22Rv1 (cell line): Measurements from ENCODE around the gene TP53I11.

Experiments
- H3K27ac ChIP-seq: fragments of 450-650 bp; 2 replicates; pipeline ENCODE4 v1.5.1; 2017
- ZFX ChIP-seq: fragments of 450-650 bp; IDR thresholded peaks from 2 replicates; pipeline ENCODE4 v1.6.1; 2017; ENCODE audit warnings: antibody characterized with exemption, borderline replicate concordance
- TF ChIP-seq, protein P1 (sequence below): fragments of 450-650 bp; IDR thresholded peaks from 2 replicates; pipeline ENCODE4 v1.5.1; 2017; ENCODE audit warnings: mild to moderate bottlenecking

The TP53I11 gene

DNA sequence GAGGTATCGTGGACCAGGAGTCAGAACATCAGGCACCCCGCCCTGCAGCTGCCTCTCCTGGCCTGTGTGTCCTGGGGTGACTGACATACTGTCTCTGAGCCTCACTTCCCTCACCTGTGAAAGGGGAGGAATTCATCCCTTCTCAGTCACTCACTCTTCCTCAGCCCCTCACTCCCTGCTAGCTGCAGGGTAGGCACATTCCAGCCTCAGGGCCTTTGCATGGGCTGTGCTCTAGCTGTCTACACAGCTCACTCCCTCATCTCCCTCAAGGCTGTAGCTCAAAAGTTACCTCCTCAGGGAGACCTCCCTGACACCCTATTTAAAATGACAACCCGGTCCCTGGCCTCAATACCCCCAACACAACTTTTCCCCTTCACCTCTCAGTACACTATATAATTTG, 2.5 kb downstream of the TP53I11 start:
- no peak for TF ChIP-seq ZFX
- TF ChIP-seq, protein P1, sequence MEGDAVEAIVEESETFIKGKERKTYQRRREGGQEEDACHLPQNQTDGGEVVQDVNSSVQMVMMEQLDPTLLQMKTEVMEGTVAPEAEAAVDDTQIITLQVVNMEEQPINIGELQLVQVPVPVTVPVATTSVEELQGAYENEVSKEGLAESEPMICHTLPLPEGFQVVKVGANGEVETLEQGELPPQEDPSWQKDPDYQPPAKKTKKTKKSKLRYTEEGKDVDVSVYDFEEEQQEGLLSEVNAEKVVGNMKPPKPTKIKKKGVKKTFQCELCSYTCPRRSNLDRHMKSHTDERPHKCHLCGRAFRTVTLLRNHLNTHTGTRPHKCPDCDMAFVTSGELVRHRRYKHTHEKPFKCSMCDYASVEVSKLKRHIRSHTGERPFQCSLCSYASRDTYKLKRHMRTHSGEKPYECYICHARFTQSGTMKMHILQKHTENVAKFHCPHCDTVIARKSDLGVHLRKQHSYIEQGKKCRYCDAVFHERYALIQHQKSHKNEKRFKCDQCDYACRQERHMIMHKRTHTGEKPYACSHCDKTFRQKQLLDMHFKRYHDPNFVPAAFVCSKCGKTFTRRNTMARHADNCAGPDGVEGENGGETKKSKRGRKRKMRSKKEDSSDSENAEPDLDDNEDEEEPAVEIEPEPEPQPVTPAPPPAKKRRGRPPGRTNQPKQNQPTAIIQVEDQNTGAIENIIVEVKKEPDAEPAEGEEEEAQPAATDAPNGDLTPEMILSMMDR = no peak

DNA sequence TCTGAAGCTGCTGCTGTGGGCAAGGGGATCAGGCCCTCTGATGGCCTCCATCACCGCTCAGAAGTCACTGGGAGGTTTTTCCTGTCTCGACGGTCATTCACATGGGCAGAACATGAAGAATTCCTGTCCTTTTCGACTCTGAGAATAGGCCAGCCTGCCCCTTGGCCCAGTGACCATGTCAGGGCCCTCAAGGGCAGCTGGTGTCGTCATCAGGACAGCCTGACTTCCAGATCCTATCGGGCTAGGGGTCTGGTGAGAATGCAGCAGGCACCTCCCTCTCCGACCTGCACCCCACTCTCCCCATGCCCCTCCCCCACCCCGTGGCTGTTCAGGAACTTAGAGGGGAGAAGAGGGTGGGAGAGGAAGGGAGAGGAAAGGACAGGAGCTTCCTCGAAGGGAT, 3.6 kb downstream of the TP53I11 start:
- TF ChIP-seq, protein P1 = no peak
- TF ChIP-seq ZFX = no peak
- H3K27ac ChIP-seq = no peak overlapping the region

More for the DNA sequence above, 2.5 kb downstream of the TP53I11 start:
- H3K27ac ChIP-seq = no peak overlapping the region

DNA sequence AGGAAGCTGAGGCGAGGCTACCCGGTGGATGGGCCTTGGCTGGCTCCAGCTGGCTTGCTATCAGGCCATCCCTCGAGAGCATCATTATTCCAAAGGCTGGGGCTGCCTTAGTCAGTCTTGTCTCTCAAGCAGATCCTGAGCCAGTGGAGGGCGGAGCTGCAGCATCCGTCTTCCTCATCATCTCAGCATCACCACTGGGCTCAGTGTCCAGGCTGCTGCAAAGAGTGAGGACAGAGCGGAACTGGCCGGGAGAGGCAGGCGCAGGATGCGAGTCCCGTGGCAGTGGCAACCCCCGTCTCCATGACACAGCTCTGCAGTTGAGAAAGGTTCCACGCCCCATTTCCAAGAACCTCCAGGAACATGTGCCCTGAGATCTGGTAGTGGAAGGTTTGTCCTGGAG, 4.4 kb downstream of the TP53I11 start:
- H3K27ac ChIP-seq = no peak overlapping the region

DNA sequence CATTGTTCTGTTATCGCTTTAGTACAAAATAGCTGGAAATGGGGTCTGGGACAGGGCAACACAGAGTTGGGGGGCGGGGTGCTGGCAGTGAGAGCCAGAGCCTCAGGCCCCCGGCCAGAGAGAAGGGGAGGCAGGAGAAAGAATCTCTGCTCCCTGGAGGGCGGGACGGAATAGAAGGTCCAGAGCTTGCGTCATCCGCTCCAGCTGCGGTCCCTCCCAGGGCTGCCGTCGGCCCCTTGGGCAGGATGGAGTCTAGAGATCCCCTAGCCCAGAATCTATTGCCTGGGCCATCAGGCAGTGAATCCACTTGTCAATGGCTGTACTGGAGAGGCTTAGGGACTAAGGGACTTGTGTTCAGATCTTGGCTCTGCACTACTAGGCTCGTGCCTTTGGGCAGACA, 5.0 kb downstream of the TP53I11 start:
- H3K27ac ChIP-seq = no peak overlapping the region
- TF ChIP-seq ZFX = no peak
- TF ChIP-seq, protein P1 = no peak

More for the DNA sequence above, 4.4 kb downstream of the TP53I11 start:
- TF ChIP-seq, protein P1 = no peak
- TF ChIP-seq ZFX = no peak

DNA sequence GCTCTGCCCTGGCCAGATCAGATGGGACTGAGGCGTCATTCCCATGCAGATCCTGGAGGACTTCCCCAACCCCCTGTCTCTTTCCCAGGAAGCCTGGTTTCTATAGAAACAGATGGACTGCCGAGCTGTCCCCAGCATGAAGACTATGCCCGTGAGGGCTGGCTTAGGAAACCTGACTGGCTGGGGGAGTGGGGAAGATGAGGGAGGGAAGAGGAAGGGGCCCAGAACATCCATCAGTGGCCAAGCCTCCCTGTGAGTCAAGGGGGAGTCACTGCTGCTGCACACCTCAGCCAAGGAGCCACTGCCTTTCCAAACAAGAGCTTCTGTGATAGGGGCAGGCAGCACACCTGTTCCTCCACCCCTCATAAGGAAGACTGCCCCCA, 5.8 kb downstream of the TP53I11 start:
- H3K27ac ChIP-seq = no peak overlapping the region
- TF ChIP-seq, protein P1 = no peak
- TF ChIP-seq ZFX = no peak

DNA sequence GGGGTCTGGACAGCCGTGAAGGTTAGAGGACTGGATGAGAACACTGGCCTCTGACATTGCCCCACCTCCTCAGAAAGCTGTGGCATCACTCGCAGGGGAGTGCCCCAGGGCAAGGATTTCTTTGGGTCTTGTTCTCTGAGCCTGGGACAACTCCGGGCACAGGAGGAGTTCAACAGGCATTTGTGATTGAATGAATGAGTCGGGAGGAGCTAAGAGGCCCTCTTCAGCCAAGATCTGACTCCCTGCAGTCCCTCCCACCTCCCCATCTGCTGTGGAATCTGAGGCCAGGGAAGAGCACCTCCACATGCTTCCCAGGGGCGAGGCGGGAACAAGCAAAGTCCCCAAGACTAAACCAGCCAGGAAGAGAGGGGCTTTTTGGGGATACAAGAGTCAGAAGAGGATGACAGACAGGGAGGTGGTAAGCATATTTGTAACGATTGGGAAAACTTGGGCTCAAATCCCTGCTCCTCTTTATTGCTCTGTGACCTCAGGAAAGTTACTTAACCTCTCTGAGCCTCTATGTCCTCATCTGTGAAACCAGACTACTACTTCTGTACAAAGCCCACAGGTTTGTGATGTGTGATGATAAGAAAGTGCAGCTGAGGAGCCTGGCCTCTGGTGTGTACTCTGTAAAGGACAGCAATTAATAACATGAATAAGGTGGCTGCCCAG, 6.4 kb downstream of the TP53I11 start:
- no peak overlapping the region for H3K27ac ChIP-seq
- TF ChIP-seq, protein P1 = no peak
- TF ChIP-seq ZFX = no peak

DNA sequence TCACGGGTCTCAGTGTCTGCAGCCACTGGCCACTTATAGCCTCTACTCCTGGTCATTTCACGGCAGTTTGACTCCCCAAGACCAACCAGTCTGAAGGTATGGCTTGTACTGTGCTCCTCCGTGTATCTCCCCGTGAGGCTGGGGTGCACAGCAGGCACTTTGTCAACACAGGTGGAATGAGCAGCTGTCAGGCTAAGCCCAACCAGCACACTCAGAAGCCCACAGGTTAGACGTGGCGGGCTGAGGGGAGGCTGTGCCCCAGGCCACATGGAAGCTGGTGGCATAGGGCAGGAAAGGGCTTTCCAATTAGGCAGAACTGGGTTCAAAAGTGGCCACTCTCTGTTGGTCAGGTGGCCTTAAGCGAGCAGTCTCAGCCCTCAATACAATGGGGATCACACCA, 7.0 kb downstream of the TP53I11 start:
- H3K27ac ChIP-seq = no peak overlapping the region
- no peak for TF ChIP-seq ZFX
- TF ChIP-seq, protein P1 = no peak
